NCI-H748 treated with DMSO at 0.1 percent for 48 hours (cell line): ENCODE measurements around the gene ELK3.

Source experiments
- DNase-seq: peaks from one replicate; lab custom pipeline; 2025; lab: John Stamatoyannopoulos, UW

Gene ELK3

GRCh38 chr12:96234591-96235483 lies 40.7 kb downstream of the ELK3 start:
- DNase-seq = no peak

GRCh38 chr12:96235484-96235826 lies 41.3 kb downstream of the ELK3 start:
- DNase-seq = no peak

GRCh38 chr12:96236221-96236822 lies 42.1 kb downstream of the ELK3 start:
- no peak for DNase-seq

GRCh38 chr12:96237035-96237434 lies 42.9 kb downstream of the ELK3 start:
- no peak for DNase-seq

- DNase-seq = no peak
Observed at GRCh38 chr12:96237465-96238077, 43.4 kb downstream of the ELK3 start.

GRCh38 chr12:96238336-96239047 lies 44.3 kb downstream of the ELK3 start:
- DNase-seq = no peak

GRCh38 chr12:96239711-96240635 lies 45.8 kb downstream of the ELK3 start:
- DNase-seq = no peak

- DNase-seq = no peak
Observed at GRCh38 chr12:96240656-96241055, 46.5 kb downstream of the ELK3 start.

GRCh38 chr12:96241431-96241830 lies 47.3 kb downstream of the ELK3 start:
- DNase-seq = no peak

- peak; percentile 60 for DNase-seq
Observed at GRCh38 chr12:96241846-96242256, 47.7 kb downstream of the ELK3 start.

GRCh38 chr12:96242597-96242996 lies 48.4 kb downstream of the ELK3 start:
- DNase-seq = no peak

GRCh38 chr12:96244826-96245225 lies 50.7 kb downstream of the ELK3 start:
- DNase-seq = no peak

GRCh38 chr12:96246926-96247505 lies 52.8 kb downstream of the ELK3 start:
- DNase-seq = no peak

- no peak for DNase-seq
Observed at GRCh38 chr12:96247563-96247962, 53.4 kb downstream of the ELK3 start.

GRCh38 chr12:96248136-96248931 lies 54.2 kb downstream of the ELK3 start:
- DNase-seq = no peak

- no peak for DNase-seq
Observed at GRCh38 chr12:96249196-96250118, 55.3 kb downstream of the ELK3 start.

- no peak for DNase-seq
Observed at GRCh38 chr12:96250119-96250685, 56.0 kb downstream of the ELK3 start.

- DNase-seq = no peak
Observed at GRCh38 chr12:96255077-96255476, 60.9 kb downstream of the ELK3 start.
